SH-SY5Y (cell line): ENCODE data around the gene CFAP68.

Source experiments
- GATA2 ChIP-seq: IDR thresholded peaks from 2 replicates; pipeline ENCODE4 v1.6.1; 2011; ENCODE audit warnings: mild to moderate bottlenecking, low read depth, low read length
- GATA3 ChIP-seq: IDR thresholded peaks from 2 replicates; pipeline ENCODE4 v1.6.1; 2011; ENCODE audit warnings: low read depth, mild to moderate bottlenecking, low read length, moderate library complexity

GRCh38 chr11:111860257-111860656 lies 19.1 kb upstream of the CFAP68 start:
- TF ChIP-seq GATA3, result no peak
- TF ChIP-seq GATA2, result no peak
